Activated CD8-positive, alpha-beta T cell treated with anti-CD3 and anti-CD28 coated beads, Interleukin-2, amount 10 ng/mL, durations not matched to agents 7 days and 5 days (primary cell): Measurements from ENCODE around the gene MYT1. TPM values are rescaled to one million over a fixed set of nuclear protein-coding genes. Genes with fewer than 3 reads are reported as not detected.
"Not testable (repeated sequence)": the region's sequence is repeated elsewhere in the genome, so short reads cannot be mapped to it uniquely, and the experiment has no call there.

Experiments
- ATAC-seq: fragments of 150-1000 bp; cut with Tn5 transposase; one replicate; pipeline ENCODE4 v1.10.0; 2021; ENCODE audit warnings: moderate library complexity
- CTCF ChIA-PET: fragments of 350-600 bp; sonication (Branson Sonifier 250); formaldehyde crosslinking; loops from one replicate; lab custom pipeline; 2021; ENCODE audit warnings: antibody characterized with exemption; lab: Charles Lee
- POLR2A ChIA-PET: fragments of 350-600 bp; sonication (Branson Sonifier 250); formaldehyde crosslinking; loops from one replicate; lab custom pipeline; 2021; ENCODE audit warnings: antibody characterized with exemption; lab: Charles Lee
- DNase-seq: peaks from one replicate; pipeline ENCODE4 v3.0.0-alpha.2; 2020
- H3K27ac Mint-ChIP-seq: one replicate; pipeline ENCODE4 v1.8.0; 2021; ENCODE audit warnings: mild to moderate bottlenecking, mixed read lengths
- H3K27me3 Mint-ChIP-seq: one replicate; pipeline ENCODE4 v1.8.0; 2021; ENCODE audit warnings: low read depth, mixed read lengths
- H3K36me3 Mint-ChIP-seq: one replicate; pipeline ENCODE4 v1.8.0; 2021; ENCODE audit warnings: low read depth, mixed read lengths
- H3K4me1 Mint-ChIP-seq: one replicate; pipeline ENCODE4 v1.8.0; 2021; ENCODE audit warnings: low read depth, mixed read lengths
- H3K4me3 Mint-ChIP-seq: one replicate; pipeline ENCODE4 v1.8.0; 2021; ENCODE audit warnings: mild to moderate bottlenecking, mixed read lengths
- H3K9me3 Mint-ChIP-seq: one replicate; pipeline ENCODE4 v1.8.0; 2022; ENCODE audit warnings: mixed read lengths; ENCODE audit not compliant: insufficient read depth
- total RNA-seq, 2 experiments: library from RNA; stranded (reverse); gene quantifications; one replicate each; pipeline ENCODE4 v1.2.3, GENCODE V29; 2021

Gene MYT1
- total RNA-seq, 2 experiments from 2014 or later: not detected

GRCh38 chr20:64276817-64277216 lies 112.6 kb downstream of the MYT1 start:
- peaks cover 7% of the 10 kb centered on the region for H3K36me3 Mint-ChIP-seq
- H3K9me3 Mint-ChIP-seq: no peaks in the 10 kb centered on the region
- ATAC-seq (no peak), DNase-seq (no peak)
- POLR2A ChIA-PET: no interaction called here
- CTCF ChIA-PET: interaction anchor here (1.0 kb wide), 1 partner anchor 9 kb away, joined by 4 read pairs; no protein-coding TSS in a partner anchor
- no peak overlapping the region for H3K4me3 Mint-ChIP-seq
- no peak overlapping the region for H3K27ac Mint-ChIP-seq
- H3K4me1 Mint-ChIP-seq: peaks cover 20% of the 10 kb centered on the region
- H3K27me3 Mint-ChIP-seq: peaks cover 3% of the 10 kb centered on the region

- H3K27ac Mint-ChIP-seq: no peak overlapping the region
- no peak overlapping the region for H3K4me3 Mint-ChIP-seq
- ChIA-PET CTCF (no interaction called here), POLR2A (no interaction called here)
- peaks cover 7% of the 10 kb centered on the region for H3K27me3 Mint-ChIP-seq
- DNase-seq (no peak), ATAC-seq (no peak)
- H3K9me3 Mint-ChIP-seq: no peaks in the 10 kb centered on the region
- peaks cover 7% of the 10 kb centered on the region for H3K36me3 Mint-ChIP-seq
- peaks cover 21% of the 10 kb centered on the region for H3K4me1 Mint-ChIP-seq
These were observed 113.5 kb downstream of the MYT1 start for GRCh38 chr20:64277571-64278316.

GRCh38 chr20:64278317-64278681 lies 114.0 kb downstream of the MYT1 start:
- Mint-ChIP-seq H3K4me3 (no peak overlapping the region), H3K27me3 (peaks cover 7% of the 10 kb centered on the region), H3K27ac (no peak overlapping the region), H3K4me1 (peaks cover 21% of the 10 kb centered on the region), H3K9me3 (no peaks in the 10 kb centered on the region), H3K36me3 (peaks cover 3% of the 10 kb centered on the region)
- ATAC-seq: no peak
- POLR2A ChIA-PET: no interaction called here
- CTCF ChIA-PET: no interaction called here
- no peak for DNase-seq

- ChIA-PET POLR2A (no interaction called here), CTCF (interaction anchor here (1.0 kb wide), 1 partner anchor 22 kb away, joined by 3 read pairs; no protein-coding TSS in a partner anchor)
- peaks cover 14% of the 10 kb centered on the region for H3K27me3 Mint-ChIP-seq
- no peaks in the 10 kb centered on the region for H3K36me3 Mint-ChIP-seq
- H3K4me1 Mint-ChIP-seq: peaks cover 21% of the 10 kb centered on the region
- H3K4me3 Mint-ChIP-seq: no peak overlapping the region
- ATAC-seq (peak; percentile 63), DNase-seq (peak; percentile 49)
- no peak overlapping the region for H3K27ac Mint-ChIP-seq
- H3K9me3 Mint-ChIP-seq: no peaks in the 10 kb centered on the region
These were observed 115.7 kb downstream of the MYT1 start for GRCh38 chr20:64279826-64280459.

- Mint-ChIP-seq H3K9me3 (no peaks in the 10 kb centered on the region), H3K36me3 (no peaks in the 10 kb centered on the region), H3K4me3 (no peak overlapping the region), H3K27me3 (peaks cover 14% of the 10 kb centered on the region), H3K4me1 (peaks cover 21% of the 10 kb centered on the region), H3K27ac (no peak overlapping the region)
- DNase-seq: no peak
- ChIA-PET POLR2A (no interaction called here), CTCF (interaction anchor here (1.0 kb wide), 1 partner anchor 23 kb away, joined by 3 read pairs; no protein-coding TSS in a partner anchor)
- no peak for ATAC-seq
These were observed 116.2 kb downstream of the MYT1 start for GRCh38 chr20:64280460-64280843.

- ChIA-PET CTCF (no interaction called here), POLR2A (interaction anchor here (0.7 kb wide), 1 partner anchor 22 kb away, joined by 4 read pairs; no protein-coding TSS in a partner anchor)
- DNase-seq (no peak), ATAC-seq (no peak)
- peaks cover 13% of the 10 kb centered on the region for H3K27me3 Mint-ChIP-seq
- H3K4me3 Mint-ChIP-seq: no peak overlapping the region
- H3K27ac Mint-ChIP-seq: no peak overlapping the region
- no peaks in the 10 kb centered on the region for H3K9me3 Mint-ChIP-seq
- no peaks in the 10 kb centered on the region for H3K36me3 Mint-ChIP-seq
- peaks cover 21% of the 10 kb centered on the region for H3K4me1 Mint-ChIP-seq
These were observed 119.4 kb downstream of the MYT1 start for GRCh38 chr20:64283646-64284045.

- H3K9me3 Mint-ChIP-seq, H3K4me1 Mint-ChIP-seq, H3K27ac Mint-ChIP-seq, POLR2A ChIA-PET, H3K36me3 Mint-ChIP-seq, H3K4me3 Mint-ChIP-seq: not testable (repeated sequence)
- H3K27me3 Mint-ChIP-seq: peaks cover 11% of the 10 kb centered on the region
- CTCF ChIA-PET: interaction anchor here (0.8 to 3.0 kb wide), 5 partner anchors 10 to 207 kb away, joined by 3 to 32 read pairs (median 4); partner anchors contain the start of genes PCMTD2 and RGS19
- DNase-seq (peak; percentile 85), ATAC-seq (peak; percentile 90)
These were observed 121.6 kb downstream of the MYT1 start for GRCh38 chr20:64285579-64286446.

- H3K4me1 Mint-ChIP-seq, H3K27ac Mint-ChIP-seq, DNase-seq, H3K9me3 Mint-ChIP-seq, ATAC-seq, POLR2A ChIA-PET, H3K4me3 Mint-ChIP-seq, H3K36me3 Mint-ChIP-seq: not testable (repeated sequence)
- peaks cover 11% of the 10 kb centered on the region for H3K27me3 Mint-ChIP-seq
- CTCF ChIA-PET: interaction anchor here (0.9 to 3.0 kb wide), 4 partner anchors 10 to 208 kb away, joined by 3 to 32 read pairs (median 5); partner anchors contain the start of genes PCMTD2 and RGS19
These were observed 122.4 kb downstream of the MYT1 start for GRCh38 chr20:64286447-64287263.

GRCh38 chr20:64287264-64287590 lies 123.0 kb downstream of the MYT1 start:
- H3K27ac Mint-ChIP-seq, H3K36me3 Mint-ChIP-seq, H3K9me3 Mint-ChIP-seq, DNase-seq, H3K4me3 Mint-ChIP-seq, ATAC-seq, CTCF ChIA-PET, POLR2A ChIA-PET, H3K4me1 Mint-ChIP-seq: not testable (repeated sequence)
- H3K27me3 Mint-ChIP-seq: peaks cover 11% of the 10 kb centered on the region
